NOMO-1 treated with dmso at 0.1 percent for 144 hours (cell line): Measurements from ENCODE around the gene DLL4.

Source experiments
- DNase-seq: peaks from one replicate; lab custom pipeline; 2025; ENCODE audit not compliant: unreplicated experiment; lab: John Stamatoyannopoulos, UW

DLL4 gene

DNA sequence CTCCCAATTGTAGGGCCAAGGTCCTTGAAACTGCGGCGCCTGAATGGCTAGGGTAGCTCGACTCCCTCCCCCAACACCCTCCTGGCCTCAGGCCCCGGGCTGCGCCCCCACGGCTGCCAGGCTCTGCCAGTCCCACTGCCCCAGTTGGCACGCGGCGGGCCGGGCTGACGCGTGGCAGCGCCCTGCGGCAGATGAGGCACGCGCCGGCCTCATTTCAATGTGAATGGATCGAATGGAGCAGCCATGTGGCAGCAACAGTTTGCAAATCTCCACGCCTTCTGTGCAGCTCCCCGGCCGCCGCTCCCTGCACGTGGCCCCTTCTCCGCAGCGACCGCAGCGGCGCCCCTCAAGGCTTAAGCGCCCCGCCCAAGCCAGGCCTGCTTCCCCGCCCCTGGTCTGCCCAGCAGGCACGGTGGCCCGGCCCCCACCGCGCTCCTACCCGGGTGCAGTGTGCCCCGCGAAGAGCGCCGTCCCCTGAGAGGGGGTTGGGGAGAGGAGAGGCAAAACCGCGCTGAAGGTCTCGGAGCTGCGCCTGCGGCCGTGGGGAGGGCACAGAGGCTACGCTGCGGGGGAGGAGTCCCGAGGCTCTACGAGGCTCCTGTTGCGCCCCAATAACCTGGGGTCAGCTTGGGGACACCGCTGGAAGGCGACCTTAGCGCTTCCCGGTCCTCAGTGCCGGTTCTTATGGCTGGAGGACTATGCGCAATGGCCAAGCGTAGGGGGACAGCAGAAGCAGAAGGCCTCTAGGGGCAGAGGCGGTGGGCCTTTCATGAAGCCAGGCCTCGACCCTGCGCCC is 3.1 kb upstream of the DLL4 start:
- DNase-seq: no peak

DNA sequence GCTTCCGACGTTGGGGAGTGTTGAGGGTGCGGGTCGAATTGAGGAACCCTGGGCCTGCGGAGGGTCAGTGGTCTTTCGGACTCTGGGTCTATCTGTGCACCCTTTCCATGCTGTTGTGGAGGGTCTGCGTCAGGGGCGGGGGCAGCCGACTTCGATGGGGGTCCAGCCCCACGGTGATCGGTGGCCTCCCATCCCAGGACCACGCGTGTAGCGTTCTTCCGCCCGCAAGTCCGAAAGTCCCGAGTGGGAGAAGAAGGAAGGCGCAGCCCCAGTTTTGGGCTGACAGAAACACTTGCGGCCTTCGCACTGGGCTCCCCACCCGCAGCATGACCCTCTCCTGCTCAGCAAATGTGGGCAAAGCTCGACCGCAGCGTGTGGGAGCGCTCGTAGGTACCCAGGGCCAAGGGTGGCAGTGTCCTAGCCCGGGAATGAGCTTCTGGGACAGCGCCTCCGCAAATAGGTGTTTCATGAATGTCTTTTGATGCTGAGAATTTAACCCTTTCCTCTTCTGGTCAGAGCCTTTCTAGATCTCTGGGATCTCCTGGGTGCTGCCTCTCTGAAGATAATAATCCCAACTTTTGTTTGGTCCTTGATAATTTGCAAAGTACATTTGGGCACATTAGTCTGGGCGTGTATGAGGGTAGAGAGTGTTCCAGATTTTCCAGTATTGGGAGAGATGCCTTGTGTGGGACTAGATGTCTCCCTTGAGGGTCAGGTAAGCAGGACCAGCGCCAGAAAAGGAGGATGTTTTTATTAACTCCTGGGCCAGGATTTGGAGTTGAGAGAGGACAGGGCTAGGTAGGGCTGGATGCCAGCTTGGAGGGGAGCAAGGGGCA is 2.3 kb upstream of the DLL4 start:
- DNase-seq: no peak

DNA sequence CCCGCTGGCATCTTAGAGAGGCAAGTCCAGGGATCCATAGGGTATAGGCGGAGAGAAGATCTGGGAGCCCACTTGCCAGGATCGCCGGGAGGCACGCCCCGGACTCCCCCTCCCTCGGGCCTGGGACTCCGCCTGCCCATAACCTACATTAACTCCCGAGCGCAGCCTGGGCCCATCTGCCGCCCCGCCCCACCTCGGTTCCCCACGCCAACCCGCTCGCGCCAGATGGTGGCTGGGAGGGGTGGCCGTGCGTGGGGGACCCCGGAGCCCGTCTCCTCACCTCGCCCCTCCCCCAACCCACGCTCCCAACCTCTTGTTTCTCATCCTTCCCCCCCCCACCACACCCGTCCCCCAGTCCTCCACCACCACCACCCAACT is 1.7 kb upstream of the DLL4 start:
- DNase-seq: no peak

DNA sequence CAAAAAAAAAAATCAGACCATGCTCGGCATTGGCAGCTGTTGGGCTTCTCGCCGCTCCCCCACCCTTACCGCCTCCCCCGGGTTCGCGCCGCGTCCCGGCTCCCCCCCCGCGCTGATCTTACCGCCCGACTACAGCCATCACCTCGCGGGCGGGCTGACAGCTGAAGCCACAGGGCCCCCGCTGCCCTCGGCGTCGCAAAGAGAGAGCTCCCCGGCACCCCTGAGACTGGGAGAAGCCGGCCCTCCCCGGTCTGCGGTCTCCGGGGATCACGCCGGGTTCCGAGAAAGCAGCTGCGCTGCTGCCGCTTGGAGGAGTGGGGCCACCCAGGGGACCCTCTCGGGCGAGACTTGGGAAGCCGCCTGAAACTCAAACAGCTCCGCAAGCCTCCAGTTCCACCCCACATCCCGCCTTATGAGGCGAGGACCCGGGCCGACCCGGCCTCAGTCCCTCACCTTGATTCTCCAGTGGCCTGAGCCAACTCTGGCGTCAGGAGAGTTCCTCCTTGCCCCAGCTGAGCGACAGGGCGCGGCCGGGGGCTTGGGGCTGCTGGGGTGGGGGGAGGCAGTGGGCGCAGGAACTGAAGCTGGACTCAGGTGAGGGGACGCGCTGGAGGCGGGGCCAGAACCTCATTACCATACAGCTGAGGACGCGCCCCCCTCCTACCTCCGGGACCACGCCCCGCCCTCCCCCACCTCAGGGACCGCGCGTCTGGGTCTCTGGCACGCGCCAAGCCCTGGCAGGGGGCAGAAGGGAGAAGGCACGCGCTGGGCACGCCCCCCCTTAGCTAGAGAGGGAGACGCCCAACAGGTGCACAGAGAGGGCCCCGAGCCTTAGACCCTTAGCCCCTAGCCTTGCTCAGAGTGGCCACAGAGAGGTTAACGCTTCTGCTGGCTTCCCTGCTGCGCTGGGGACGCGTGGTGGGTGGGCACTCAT is 1.0 kb upstream of the DLL4 start:
- DNase-seq: no peak

DNA sequence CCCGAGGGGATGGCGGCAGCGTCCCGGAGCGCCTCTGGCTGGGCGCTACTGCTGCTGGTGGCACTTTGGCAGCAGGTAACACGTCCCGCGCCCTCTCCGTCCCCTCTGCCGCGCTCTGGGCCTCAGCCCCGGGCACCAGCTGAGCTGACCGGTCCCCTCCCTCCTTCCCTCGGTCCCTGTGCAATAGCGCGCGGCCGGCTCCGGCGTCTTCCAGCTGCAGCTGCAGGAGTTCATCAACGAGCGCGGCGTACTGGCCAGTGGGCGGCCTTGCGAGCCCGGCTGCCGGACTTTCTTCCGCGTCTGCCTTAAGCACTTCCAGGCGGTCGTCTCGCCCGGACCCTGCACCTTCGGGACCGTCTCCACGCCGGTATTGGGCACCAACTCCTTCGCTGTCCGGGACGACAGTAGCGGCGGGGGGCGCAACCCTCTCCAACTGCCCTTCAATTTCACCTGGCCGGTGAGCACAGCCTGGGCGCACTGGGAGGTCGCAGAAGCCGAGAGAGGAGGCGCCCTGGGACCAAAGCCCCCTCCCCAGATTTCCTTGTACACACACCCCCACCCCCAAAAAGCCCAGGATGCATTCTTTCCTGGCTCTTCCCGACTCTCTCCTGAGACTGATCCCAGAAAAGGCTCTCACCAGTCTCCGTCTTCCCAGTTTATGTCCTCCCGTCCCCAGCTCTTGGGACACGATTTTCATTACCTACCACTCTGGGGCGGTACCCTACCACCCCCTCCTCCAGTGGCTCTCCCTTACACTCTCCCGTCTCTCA is 705 bp downstream of the DLL4 start:
- no peak for DNase-seq

DNA sequence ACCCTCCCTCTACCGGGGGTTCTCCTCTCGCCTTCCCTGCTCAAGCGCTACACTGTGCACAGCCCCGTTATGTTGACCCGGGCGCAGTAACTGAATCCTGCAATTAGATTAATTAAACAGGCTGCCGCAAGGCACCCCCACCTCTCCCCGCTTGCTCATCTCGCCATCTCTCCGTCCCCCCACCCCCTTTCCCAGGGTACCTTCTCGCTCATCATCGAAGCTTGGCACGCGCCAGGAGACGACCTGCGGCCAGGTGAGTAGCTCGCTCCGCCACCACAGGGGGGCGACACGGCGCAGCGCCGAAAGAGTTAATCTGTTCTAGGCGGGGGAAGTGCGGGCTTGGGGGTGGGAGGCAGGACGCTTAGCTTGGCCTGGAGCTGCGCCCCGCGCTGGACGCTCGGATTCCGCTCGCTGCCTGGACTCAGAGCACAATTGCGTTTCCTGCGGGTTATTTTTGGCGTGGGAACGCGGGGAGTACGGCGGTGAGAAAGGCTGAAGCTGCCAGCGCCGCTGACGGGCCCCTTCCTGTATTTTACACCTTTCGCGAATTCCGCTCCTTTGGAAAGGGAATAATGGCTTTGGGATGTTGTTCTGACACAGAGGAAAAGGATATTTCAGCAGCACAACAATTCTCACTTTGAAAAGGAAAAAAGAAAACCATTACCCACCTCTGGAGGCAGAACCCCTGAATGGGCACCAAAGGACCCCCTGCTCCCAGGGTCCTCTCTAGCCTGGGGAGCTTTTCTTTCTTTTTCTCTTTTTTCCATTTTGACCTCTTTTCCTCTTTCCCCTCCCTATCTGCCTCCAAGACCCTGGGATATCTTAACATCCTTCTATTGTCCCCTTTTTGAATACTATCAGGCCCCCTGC is 1.5 kb downstream of the DLL4 start:
- DNase-seq: no peak

DNA sequence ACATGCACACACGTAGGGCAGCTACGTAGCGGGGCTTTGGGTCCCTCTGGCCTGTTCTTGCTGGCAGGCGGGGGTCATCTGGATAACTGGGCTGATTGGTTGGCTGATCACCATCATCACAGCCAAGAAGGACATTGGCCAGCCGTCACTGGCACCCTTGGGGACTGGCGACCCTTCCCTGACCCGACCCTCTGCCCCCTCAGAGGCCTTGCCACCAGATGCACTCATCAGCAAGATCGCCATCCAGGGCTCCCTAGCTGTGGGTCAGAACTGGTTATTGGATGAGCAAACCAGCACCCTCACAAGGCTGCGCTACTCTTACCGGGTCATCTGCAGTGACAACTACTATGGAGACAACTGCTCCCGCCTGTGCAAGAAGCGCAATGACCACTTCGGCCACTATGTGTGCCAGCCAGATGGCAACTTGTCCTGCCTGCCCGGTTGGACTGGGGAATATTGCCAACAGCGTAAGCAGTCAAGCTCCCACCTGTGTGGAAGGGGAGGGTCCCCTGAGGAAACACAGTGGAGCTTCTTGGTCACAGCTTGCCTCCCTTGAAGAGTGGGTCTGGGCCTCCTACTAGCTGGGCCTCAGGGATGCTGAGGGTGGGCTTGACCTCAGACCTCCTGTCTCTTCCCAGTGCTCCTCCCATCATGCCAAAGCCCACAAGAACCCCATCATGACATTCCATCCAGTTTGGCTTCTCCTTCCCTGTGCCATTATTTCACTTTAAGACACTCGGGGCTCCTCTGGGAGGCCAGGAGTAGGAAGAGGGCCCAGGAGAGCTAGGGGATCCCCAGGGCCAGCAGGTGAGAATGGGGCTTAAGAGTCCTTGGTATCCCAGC is 2.4 kb downstream of the DLL4 start:
- no peak for DNase-seq

DNA sequence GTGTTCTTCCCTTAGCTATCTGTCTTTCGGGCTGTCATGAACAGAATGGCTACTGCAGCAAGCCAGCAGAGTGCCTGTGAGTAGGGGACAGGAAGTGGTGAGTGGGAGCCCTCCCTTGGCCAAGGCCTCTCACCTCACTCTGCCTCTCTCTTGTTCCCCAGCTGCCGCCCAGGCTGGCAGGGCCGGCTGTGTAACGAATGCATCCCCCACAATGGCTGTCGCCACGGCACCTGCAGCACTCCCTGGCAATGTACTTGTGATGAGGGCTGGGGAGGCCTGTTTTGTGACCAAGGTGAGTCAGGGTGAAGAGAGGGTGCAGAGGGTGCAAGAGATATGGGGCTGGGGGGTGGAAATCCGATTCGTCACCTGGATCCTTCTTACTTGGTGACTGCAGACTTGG is 3.0 kb downstream of the DLL4 start:
- DNase-seq: no peak

DNA sequence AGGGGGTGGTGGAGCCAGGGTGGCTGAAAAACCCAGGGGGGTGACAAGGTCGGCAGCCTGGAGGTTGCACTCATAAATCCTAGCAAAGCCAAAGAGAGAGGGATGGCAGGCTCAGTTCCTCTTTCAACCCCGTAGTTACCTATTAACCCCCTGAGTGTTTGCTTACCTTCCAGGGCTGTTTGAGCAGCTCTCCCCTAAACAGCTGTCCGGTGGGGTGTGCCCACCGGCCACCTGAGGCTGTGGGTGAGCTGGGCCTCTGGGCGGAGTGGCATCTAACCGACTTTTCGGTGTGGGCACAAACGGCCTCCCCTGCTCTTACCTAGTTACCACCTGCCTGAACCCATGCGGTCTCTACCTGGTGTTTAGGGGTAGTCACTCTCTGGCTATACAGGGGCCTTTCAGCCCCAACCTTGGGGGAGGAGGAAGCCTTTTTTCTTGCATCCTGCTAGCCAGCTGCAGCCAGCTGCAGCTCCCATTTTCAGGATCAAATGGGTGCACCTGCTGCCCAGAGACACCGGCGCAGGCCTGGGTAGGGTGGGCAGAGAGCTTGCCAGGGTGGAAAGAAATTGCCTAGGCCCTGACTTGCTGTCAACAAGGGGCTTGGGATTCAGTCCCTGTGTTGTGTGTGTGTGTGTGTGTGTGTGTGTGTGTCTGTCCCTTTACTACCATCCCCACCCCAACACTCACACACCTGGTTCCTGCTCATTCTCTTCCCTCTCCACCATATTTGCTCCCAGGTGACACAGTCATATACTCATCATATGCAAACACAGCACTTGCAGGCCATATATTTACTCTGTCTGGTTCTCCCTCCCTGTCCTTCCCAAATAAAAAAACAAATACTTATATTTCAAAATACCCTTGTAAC is 3.7 kb downstream of the DLL4 start:
- no peak for DNase-seq

DNA sequence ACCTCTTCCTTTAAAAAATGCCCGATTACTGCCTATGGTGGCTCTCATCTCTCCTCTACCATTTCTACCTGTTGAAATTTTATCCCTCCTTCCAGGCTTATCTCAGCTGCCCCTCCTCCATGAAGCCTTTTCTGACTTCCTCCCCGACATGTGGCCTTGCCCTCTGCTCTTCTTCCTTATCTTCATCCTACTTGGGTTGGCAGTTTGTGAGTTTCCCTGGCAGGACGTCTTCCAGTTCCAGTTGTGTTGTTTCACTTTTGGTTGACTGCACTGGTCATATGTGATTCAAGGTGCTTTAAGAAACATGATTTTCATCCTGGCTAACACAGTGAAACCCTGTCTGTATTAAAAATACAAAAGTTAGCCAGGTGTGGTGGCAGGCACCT is 4.4 kb downstream of the DLL4 start:
- DNase-seq: no peak

DNA sequence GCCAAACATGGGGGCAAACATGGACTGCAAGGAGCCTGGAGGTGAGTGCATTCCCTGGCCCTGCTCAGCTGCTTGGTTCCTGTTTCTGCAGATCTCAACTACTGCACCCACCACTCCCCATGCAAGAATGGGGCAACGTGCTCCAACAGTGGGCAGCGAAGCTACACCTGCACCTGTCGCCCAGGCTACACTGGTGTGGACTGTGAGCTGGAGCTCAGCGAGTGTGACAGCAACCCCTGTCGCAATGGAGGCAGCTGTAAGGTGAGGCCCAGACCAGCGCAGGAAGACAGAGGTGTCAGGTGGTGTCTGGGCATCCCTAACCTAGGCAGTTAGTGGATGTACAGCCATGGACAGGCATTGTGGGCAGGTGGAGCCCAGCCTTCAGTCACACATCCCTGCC is 5.3 kb downstream of the DLL4 start:
- no peak for DNase-seq

DNA sequence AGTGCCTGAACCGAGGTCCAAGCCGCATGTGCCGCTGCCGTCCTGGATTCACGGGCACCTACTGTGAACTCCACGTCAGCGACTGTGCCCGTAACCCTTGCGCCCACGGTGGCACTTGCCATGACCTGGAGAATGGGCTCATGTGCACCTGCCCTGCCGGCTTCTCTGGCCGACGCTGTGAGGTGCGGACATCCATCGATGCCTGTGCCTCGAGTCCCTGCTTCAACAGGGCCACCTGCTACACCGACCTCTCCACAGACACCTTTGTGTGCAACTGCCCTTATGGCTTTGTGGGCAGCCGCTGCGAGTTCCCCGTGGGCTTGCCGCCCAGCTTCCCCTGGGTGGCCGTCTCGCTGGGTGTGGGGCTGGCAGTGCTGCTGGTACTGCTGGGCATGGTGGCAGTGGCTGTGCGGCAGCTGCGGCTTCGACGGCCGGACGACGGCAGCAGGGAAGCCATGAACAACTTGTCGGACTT is 7.1 kb downstream of the DLL4 start:
- no peak for DNase-seq

DNA sequence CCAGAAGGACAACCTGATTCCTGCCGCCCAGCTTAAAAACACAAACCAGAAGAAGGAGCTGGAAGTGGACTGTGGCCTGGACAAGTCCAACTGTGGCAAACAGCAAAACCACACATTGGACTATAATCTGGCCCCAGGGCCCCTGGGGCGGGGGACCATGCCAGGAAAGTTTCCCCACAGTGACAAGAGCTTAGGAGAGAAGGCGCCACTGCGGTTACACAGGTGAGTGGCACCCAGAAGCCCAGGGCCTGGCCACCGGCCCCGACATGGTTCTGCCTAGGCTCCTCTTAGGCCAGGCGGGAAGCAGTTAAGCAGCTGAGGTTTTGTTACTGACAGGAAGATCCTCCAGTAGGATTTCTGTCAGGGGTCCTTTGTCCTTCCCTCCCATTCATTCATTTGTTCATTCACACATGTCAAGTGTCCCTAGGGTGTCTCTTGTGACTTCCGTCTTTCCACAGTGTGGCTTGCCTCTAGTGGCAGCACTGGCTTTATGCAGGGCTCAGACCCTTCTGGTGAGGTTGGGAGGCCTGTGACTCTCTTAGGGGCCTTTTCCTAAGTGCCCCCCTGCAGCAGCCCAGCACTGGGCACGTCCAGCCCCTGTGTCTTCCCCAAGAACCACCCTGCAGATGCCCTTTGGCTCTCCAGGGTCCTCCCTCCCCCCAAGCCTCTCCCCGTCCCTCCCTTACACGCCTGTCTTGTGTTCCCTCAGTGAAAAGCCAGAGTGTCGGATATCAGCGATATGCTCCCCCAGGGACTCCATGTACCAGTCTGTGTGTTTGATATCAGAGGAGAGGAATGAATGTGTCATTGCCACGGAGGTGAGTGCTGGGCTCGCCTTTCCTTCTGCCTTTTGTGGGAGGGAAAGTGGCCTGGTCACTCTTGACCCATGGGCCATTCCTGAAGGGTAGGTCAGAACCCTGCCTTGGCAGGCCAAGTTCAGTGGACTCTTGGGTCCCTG is 7.8 kb downstream of the DLL4 start:
- no peak for DNase-seq

DNA sequence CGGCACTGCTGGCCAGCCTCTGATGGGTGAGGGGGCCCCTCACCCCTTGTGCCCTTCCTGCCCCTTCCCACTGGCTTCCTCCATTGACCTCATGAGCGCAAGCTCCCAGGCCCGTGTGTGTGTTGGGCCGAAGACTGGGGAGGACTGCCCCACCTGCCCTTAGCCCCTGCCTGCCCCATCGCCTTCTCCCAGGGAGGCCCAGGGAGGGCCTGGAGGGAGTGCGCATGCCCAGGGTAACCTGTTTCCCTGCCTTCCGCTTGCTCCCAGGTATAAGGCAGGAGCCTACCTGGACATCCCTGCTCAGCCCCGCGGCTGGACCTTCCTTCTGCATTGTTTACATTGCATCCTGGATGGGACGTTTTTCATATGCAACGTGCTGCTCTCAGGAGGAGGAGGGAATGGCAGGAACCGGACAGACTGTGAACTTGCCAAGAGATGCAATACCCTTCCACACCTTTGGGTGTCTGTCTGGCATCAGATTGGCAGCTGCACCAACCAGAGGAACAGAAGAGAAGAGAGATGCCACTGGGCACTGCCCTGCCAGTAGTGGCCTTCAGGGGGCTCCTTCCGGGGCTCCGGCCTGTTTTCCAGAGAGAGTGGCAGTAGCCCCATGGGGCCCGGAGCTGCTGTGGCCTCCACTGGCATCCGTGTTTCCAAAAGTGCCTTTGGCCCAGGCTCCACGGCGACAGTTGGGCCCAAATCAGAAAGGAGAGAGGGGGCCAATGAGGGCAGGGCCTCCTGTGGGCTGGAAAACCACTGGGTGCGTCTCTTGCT is 8.8 kb downstream of the DLL4 start:
- DNase-seq: no peak

DNA sequence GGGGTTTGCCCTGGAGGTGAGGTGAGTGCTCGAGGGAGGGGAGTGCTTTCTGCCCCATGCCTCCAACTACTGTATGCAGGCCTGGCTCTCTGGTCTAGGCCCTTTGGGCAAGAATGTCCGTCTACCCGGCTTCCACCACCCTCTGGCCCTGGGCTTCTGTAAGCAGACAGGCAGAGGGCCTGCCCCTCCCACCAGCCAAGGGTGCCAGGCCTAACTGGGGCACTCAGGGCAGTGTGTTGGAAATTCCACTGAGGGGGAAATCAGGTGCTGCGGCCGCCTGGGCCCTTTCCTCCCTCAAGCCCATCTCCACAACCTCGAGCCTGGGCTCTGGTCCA is 9.4 kb downstream of the DLL4 start:
- no peak for DNase-seq

DNA sequence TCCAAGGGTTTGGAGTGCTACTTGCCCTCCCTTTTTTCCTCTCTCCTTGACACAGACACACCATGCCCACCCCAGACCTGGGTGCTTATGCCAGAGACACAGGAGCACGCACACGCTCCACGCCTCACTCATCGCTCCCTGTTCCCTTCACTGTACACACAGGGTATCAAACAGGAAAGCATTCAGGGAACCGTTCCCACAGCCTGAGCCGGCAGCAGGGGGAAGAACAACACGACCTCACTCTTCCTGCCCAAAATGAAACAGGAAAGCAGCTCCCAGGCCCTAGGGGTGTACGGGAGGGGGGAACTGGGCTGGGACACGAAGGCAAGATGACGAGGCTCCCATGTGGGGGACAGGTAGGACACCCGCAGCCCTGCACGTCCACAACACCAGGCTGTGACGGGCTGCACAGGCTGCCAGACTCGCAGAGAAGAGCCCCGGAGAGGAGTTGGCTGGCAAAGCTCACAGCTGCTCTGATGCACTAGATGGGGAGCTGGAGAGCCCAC is 11.2 kb downstream of the DLL4 start:
- DNase-seq: no peak
